Heart left ventricle (tissue), 13 donors: ENCODE measurements around the gene MRPL18.

Experiments used
- CTCF ChIP-seq, 12 donors: fragments of 200-600 bp; sonication (generic) in 4 of 12; IDR thresholded peaks; one replicate each; pipeline versions ENCODE4 v1.5.0 to v1.8.0; 2018 to 2022; ENCODE audit warnings: antibody characterized with exemption in 12 of 12, mild to moderate bottlenecking in 5 of 12
- POLR2A ChIP-seq, 2 donors: fragments of 450-650 bp; IDR thresholded peaks; one replicate each; pipeline ENCODE4 v1.6.1; 2017; ENCODE audit warnings: antibody characterized with exemption in 2 of 2, mild to moderate bottlenecking in 2 of 2, moderate library complexity in 2 of 2
- donor health status: ischemic (EF 13 %, LVEDD 7.1; RV severe dilation, severe dysfunction).
- donor health status: DM: no; HTN: yes; CAD: no.
- donor health status: DM: no; HTN: no; CAD: no.
- donor health status: ischemic (EF 25% LVEDD 6.9; RV normal size, moderate dysfunction).
- donor health status: ischemic (EF 25% LVEDD 5.7; RV mildly dilated, moderate dysfunction).
- donor health status: ischemic (EF 35%, LVEDD 5.7; RV mildly dilated, moderate dysfunction).
- donor health status: nonischemic (EF 11% LVEDD 7.7; RV severe dilation, severe dysfunction).
- donor health status: DM: yes; HTN: yes; CAD: no.
- donor health status: PGD.
- donor health status: ischemic (EF 29% LVEDD 5.4; RV normal size, mild dysfunction).
- donor health status: nonischemic (EF 23%, LVEDD 6.1; RV moderate dilation, normal function).

GRCh38 chr6:159826968-159827647, 36.8 kb downstream of the MRPL18 start:
- TF ChIP-seq POLR2A (IDR thresholded peaks at IDR 0.05) (no peak), CTCF (IDR thresholded peaks at IDR 0.05) (no peak)
